Measurements from ENCODE around the gene FAT1. TPM values are rescaled to one million over a fixed set of nuclear protein-coding genes. Genes with fewer than 3 reads are reported as not detected.

Gene FAT1
- polyA plus RNA-seq, 1 donor from 2014 or later: 19.8 TPM

DNA sequence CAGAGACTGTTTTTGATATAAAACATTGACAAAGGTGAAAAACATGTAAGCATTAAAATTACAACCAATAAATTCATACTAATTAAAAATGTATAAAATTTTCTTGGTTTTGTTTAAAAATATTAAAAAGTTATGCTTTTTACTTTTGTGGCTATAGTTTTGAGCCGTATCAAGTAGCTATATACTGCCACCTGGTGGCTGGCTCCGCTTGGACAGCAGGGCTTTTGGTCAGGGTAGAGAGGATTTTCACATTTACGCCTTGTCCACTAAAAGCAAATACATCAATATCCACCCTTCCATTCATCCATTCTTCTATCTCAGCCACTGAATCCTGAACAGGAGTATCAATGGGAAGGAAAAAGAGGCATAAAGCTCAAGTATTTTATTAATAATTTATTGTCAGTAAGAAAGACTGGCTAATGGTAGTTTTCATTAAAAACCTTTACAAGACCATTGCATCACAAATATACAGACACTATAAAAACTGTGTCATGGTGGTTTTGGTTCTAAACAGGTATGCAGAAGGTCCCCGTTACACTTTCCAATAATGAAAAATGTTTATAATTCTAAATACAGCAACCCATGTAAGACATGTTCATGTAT, 136.1 kb downstream of the FAT1 start:
- Histone ChIP-seq H3F3A (ENCODE audit: insufficient read depth, low read length, poor library complexity, severe bottlenecking) (no peaks in the 10 kb centered on the region), H4K20me1 (ENCODE audit: insufficient read depth) (no peaks in the 10 kb centered on the region), H3K79me2 (replicated peaks; ENCODE audit: insufficient read depth, low read length) (no peaks in the 10 kb centered on the region), H3K4me3 (ENCODE audit: low read length) (no peak overlapping the region), H3K27me3 (ENCODE audit: insufficient read depth, low read depth, low read length) (no peaks in the 10 kb centered on the region), H3K9me3 (ENCODE audit: low read length) (no peaks in the 10 kb centered on the region), H3K4me2 (ENCODE audit: low read length) (no peak overlapping the region), H3K9me2 (ENCODE audit: insufficient read depth, low read length) (no peaks in the 10 kb centered on the region), H3K27ac (ENCODE audit: low read length) (no peak overlapping the region), H3K36me3 (ENCODE audit: insufficient read depth, low read length) (no peaks in the 10 kb centered on the region), H2AFZ (ENCODE audit: low read depth, low read length) (no peak overlapping the region), H3K9ac (ENCODE audit: low read length) (no peak overlapping the region)
- TF ChIP-seq MXI1 (conservative IDR thresholded peaks at IDR 0.05; ENCODE audit: poor library complexity, severe bottlenecking) (no peak), SMC3 (conservative IDR thresholded peaks at IDR 0.05; ENCODE audit: poor library complexity) (peak; percentile 95), RAD21 (conservative IDR thresholded peaks at IDR 0.05) (peak; percentile 87), TAF1 (IDR thresholded peaks at IDR 0.05; ENCODE audit: low read depth) (no peak), POLR2AphosphoS5 (IDR thresholded peaks at IDR 0.05) (no peak), EP300 (conservative IDR thresholded peaks at IDR 0.05; ENCODE audit: poor library complexity, severe bottlenecking) (no peak), EZH2 (IDR thresholded peaks at IDR 0.05; ENCODE audit: borderline replicate concordance, insufficient read depth, low read length, poor library complexity, severe bottlenecking) (no peak)
- TF ChIP-seq, protein P1, sequence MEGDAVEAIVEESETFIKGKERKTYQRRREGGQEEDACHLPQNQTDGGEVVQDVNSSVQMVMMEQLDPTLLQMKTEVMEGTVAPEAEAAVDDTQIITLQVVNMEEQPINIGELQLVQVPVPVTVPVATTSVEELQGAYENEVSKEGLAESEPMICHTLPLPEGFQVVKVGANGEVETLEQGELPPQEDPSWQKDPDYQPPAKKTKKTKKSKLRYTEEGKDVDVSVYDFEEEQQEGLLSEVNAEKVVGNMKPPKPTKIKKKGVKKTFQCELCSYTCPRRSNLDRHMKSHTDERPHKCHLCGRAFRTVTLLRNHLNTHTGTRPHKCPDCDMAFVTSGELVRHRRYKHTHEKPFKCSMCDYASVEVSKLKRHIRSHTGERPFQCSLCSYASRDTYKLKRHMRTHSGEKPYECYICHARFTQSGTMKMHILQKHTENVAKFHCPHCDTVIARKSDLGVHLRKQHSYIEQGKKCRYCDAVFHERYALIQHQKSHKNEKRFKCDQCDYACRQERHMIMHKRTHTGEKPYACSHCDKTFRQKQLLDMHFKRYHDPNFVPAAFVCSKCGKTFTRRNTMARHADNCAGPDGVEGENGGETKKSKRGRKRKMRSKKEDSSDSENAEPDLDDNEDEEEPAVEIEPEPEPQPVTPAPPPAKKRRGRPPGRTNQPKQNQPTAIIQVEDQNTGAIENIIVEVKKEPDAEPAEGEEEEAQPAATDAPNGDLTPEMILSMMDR (IDR thresholded peaks at IDR 0.05; ENCODE audit: poor library complexity, severe bottlenecking): peak; percentile 87
- TF ChIP-seq, protein P2, sequence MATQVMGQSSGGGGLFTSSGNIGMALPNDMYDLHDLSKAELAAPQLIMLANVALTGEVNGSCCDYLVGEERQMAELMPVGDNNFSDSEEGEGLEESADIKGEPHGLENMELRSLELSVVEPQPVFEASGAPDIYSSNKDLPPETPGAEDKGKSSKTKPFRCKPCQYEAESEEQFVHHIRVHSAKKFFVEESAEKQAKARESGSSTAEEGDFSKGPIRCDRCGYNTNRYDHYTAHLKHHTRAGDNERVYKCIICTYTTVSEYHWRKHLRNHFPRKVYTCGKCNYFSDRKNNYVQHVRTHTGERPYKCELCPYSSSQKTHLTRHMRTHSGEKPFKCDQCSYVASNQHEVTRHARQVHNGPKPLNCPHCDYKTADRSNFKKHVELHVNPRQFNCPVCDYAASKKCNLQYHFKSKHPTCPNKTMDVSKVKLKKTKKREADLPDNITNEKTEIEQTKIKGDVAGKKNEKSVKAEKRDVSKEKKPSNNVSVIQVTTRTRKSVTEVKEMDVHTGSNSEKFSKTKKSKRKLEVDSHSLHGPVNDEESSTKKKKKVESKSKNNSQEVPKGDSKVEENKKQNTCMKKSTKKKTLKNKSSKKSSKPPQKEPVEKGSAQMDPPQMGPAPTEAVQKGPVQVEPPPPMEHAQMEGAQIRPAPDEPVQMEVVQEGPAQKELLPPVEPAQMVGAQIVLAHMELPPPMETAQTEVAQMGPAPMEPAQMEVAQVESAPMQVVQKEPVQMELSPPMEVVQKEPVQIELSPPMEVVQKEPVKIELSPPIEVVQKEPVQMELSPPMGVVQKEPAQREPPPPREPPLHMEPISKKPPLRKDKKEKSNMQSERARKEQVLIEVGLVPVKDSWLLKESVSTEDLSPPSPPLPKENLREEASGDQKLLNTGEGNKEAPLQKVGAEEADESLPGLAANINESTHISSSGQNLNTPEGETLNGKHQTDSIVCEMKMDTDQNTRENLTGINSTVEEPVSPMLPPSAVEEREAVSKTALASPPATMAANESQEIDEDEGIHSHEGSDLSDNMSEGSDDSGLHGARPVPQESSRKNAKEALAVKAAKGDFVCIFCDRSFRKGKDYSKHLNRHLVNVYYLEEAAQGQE (IDR thresholded peaks at IDR 0.05; ENCODE audit: borderline replicate concordance): no peak

DNA sequence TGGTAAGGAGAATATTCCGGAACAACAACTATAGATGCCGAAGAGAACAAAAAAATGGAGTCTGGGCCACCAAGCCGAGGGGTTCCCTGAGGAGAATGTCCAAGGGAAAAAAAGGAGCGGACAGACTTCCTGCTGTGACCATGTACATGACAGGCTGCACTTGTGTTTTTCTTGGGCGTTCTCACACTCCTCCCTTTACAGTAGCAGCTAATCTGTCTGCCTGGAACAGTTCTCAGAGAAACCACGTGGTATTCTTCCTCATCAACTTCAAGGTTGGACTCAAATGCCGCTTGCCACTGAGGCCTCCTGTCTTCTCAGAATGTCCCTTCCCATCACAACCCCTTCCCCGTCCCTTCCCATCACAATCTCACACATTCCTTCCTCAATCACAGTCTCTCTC, 137.5 kb downstream of the FAT1 start:
- no peaks in the 10 kb centered on the region for H3K9me3 ChIP-seq (ENCODE audit: low read length)
- no peak overlapping the region for H3K9ac ChIP-seq (ENCODE audit: low read length)
- no peak overlapping the region for H3K27ac ChIP-seq (ENCODE audit: low read length)
- no peaks in the 10 kb centered on the region for H3K9me2 ChIP-seq (ENCODE audit: insufficient read depth, low read length)
- no peak overlapping the region for H3K4me3 ChIP-seq (ENCODE audit: low read length)
- no peak overlapping the region for H2AFZ ChIP-seq (ENCODE audit: low read depth, low read length)
- no peaks in the 10 kb centered on the region for H3K36me3 ChIP-seq (ENCODE audit: insufficient read depth, low read length)
- H3K27me3 ChIP-seq (ENCODE audit: insufficient read depth, low read depth, low read length): no peaks in the 10 kb centered on the region
- H3K4me2 ChIP-seq (ENCODE audit: low read length): no peak overlapping the region
- TF ChIP-seq EZH2 (IDR thresholded peaks at IDR 0.05; ENCODE audit: borderline replicate concordance, insufficient read depth, low read length, poor library complexity, severe bottlenecking): no peak
- TF ChIP-seq SMC3 (conservative IDR thresholded peaks at IDR 0.05; ENCODE audit: poor library complexity): no peak
- no peak for TF ChIP-seq TAF1 (IDR thresholded peaks at IDR 0.05; ENCODE audit: low read depth)
- no peaks in the 10 kb centered on the region for H3F3A ChIP-seq (ENCODE audit: insufficient read depth, low read length, poor library complexity, severe bottlenecking)
- no peaks in the 10 kb centered on the region for H4K20me1 ChIP-seq (ENCODE audit: insufficient read depth)
- H3K79me2 ChIP-seq (replicated peaks; ENCODE audit: insufficient read depth, low read length): no peaks in the 10 kb centered on the region

Data from neural cell (in vitro differentiated cells).